ENCODE measurements around the gene TRABD2B.

- TF ChIP-seq POLR2A (IDR thresholded peaks at IDR 0.05) (no peak), CTCF (IDR thresholded peaks at IDR 0.05) (no peak)
Observed at GRCh38 chr1:47759251-47759935, 237.8 kb downstream of the TRABD2B start.
